OCI-LY7 (cell line): ENCODE measurements around the gene SLC8A1. TPM values are rescaled to one million over a fixed set of nuclear protein-coding genes. Genes with fewer than 3 reads are reported as not detected.

Experiments used
- BruUV-seq: library from RNA; stranded (reverse); fragments of 400-500 nt; replicated peaks from 2 replicates; lab custom pipeline; 2021; lab: Mats Ljungman, UMichigan
- CTCF ChIA-PET: fragments of 300-600 bp; sonication (Branson Sonifier 250); formaldehyde crosslinking; loops from one replicate; lab custom pipeline; 2022; ENCODE audit warnings: antibody characterized with exemption; ENCODE audit not compliant: unreplicated experiment; lab: Charles Lee
- POLR2A ChIA-PET: fragments of 300-600 bp; sonication (Branson Sonifier 250); formaldehyde crosslinking; loops from one replicate; lab custom pipeline; 2022; ENCODE audit warnings: antibody characterized with exemption; lab: Charles Lee
- DNase-seq: peaks from one replicate; pipeline ENCODE4 v3.0.0-alpha.2; 2015; ENCODE audit warnings: low spot score
- H2AFZ ChIP-seq: fragments of 200-600 bp; sonication (generic), shearing (Covaris generic); 2 replicates; pipeline ENCODE4 v1.6.1; 2014; ENCODE audit warnings: mild to moderate bottlenecking, antibody characterized with exemption, low read length, moderate library complexity
- H3K27ac ChIP-seq: fragments of 200-600 bp; sonication (generic); 2 replicates; pipeline ENCODE4 v1.5.1; 2014; ENCODE audit warnings: mixed run types, low read depth, mild to moderate bottlenecking, moderate library complexity, low read length, inconsistent platforms; ENCODE audit not compliant: poor library complexity, severe bottlenecking
- H3K36me3 ChIP-seq: fragments of 200-600 bp; sonication (generic); 2 replicates; pipeline ENCODE4 v1.6.1; 2014; ENCODE audit warnings: mild to moderate bottlenecking, antibody characterized with exemption, low read length, moderate library complexity, mixed read lengths; ENCODE audit not compliant: insufficient read depth
- H3K4me1 ChIP-seq: fragments of 200-600 bp; sonication (generic); 2 replicates; pipeline ENCODE4 v1.5.1; 2014; ENCODE audit warnings: mild to moderate bottlenecking, low read length; ENCODE audit not compliant: insufficient read depth, poor library complexity, severe bottlenecking
- H3K4me2 ChIP-seq: fragments of 200-600 bp; sonication (generic); 2 replicates; pipeline ENCODE4 v1.6.1; 2014; ENCODE audit warnings: mild to moderate bottlenecking, low read length
- H3K4me3 ChIP-seq: fragments of 200-600 bp; sonication (generic); 2 replicates; pipeline ENCODE4 v1.5.1; 2014; ENCODE audit warnings: mild to moderate bottlenecking, low read depth, low read length; ENCODE audit not compliant: poor library complexity, severe bottlenecking
- H3K79me2 ChIP-seq: fragments of 200-600 bp; sonication (generic); 2 replicates; pipeline ENCODE4 v1.6.1; 2016; ENCODE audit warnings: low read depth, mild to moderate bottlenecking, low read length, moderate library complexity, mixed read lengths; ENCODE audit not compliant: insufficient read depth
- H3K9me2 ChIP-seq: fragments of 200-600 bp; sonication (generic); 2 replicates; pipeline ENCODE4 v1.6.1; 2016; ENCODE audit warnings: mild to moderate bottlenecking, low read length, mixed read lengths; ENCODE audit not compliant: insufficient read depth
- H3K9me3 ChIP-seq: fragments of 200-600 bp; sonication (generic); 2 replicates; pipeline ENCODE4 v1.6.1; 2014; ENCODE audit warnings: mild to moderate bottlenecking, mixed run types, low read length, mixed read lengths
- H4K20me1 ChIP-seq: fragments of 200-600 bp; sonication (generic); 2 replicates; pipeline ENCODE4 v1.6.1; 2014; ENCODE audit warnings: mild to moderate bottlenecking, antibody characterized with exemption, low read length, moderate library complexity, mixed read lengths; ENCODE audit not compliant: insufficient read depth
- EZH2phosphoT487 ChIP-seq: fragments of 200-600 bp; sonication (generic); IDR thresholded peaks from 2 replicates; pipeline ENCODE4 v1.6.1; 2018; ENCODE audit warnings: low read depth, borderline replicate concordance, mild to moderate bottlenecking, mixed run types, antibody characterized with exemption, low read length, moderate library complexity, mixed read lengths
- intact Hi-C: fragments of 100-400 bp; cut with micrococcal nuclease; formaldehyde crosslinking; loops from one replicate; pipeline ENCODE4 v1.10.0; 2022; ENCODE audit not compliant: unreplicated experiment
- total RNA-seq, 2 experiments: library from RNA; depleted of rRNA in 1 of 2; stranded (reverse); fragments of >200 nt in 1 of 2; shearing (Covaris generic) in 1 of 2; gene quantifications; 2 replicates each; pipeline ENCODE4 v1.2.3, GENCODE V29; 2014 to 2022
- TF ChIP-seq, protein P1 (sequence below): fragments of 200-600 bp; sonication (generic); conservative IDR thresholded peaks from 2 replicates; pipeline ENCODE4 v1.5.1; 2014; ENCODE audit warnings: mild to moderate bottlenecking, antibody characterized with exemption, low read length, moderate library complexity, mixed read lengths

The SLC8A1 gene
- total RNA-seq, 2 experiments from 2014 or later: 3.6 to 7.3 TPM

DNA sequence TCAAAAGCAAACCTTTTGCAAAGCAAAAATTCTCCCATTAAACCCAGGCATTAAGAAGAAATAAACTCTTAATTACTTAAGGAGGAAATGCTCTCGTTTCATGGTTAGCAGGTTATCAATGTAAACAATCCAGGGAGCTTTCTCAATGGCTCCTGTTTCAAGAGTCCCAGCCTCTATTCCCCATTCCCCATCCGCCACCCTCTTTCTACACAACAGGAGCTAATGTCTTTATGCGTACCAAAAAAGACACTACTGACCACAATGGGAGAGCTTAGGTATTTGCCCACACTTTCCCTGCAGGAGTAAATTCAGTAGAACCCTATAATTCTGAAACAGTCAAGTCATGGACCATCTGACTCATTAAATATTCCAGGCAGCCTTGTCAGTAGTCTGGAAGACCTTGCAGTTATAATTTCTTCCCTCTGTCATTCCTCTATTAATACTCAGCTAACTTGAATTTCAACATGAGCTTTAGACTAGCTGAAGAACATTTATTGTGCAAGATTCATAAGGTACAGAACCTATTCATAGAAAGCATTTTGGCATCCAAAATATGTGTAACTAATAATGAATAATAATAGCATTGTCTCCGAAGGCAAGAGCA, 48.6 kb downstream of the SLC8A1 start:
- BruUV-seq: no TSS peak
- no peaks in the 10 kb centered on the region for H3K9me3 ChIP-seq
- intact Hi-C loops: no loop called here
- H3K27ac ChIP-seq: no peak overlapping the region
- H3K4me2 ChIP-seq: no peak overlapping the region
- no peaks in the 10 kb centered on the region for H4K20me1 ChIP-seq
- H3K9me2 ChIP-seq: no peaks in the 10 kb centered on the region
- CTCF ChIA-PET: interaction anchor here (0.6 kb wide), 1 partner anchor 26 kb away, joined by 4 read pairs; no protein-coding TSS in a partner anchor
- TF ChIP-seq, protein P1, sequence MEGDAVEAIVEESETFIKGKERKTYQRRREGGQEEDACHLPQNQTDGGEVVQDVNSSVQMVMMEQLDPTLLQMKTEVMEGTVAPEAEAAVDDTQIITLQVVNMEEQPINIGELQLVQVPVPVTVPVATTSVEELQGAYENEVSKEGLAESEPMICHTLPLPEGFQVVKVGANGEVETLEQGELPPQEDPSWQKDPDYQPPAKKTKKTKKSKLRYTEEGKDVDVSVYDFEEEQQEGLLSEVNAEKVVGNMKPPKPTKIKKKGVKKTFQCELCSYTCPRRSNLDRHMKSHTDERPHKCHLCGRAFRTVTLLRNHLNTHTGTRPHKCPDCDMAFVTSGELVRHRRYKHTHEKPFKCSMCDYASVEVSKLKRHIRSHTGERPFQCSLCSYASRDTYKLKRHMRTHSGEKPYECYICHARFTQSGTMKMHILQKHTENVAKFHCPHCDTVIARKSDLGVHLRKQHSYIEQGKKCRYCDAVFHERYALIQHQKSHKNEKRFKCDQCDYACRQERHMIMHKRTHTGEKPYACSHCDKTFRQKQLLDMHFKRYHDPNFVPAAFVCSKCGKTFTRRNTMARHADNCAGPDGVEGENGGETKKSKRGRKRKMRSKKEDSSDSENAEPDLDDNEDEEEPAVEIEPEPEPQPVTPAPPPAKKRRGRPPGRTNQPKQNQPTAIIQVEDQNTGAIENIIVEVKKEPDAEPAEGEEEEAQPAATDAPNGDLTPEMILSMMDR: no peak
- no peak for TF ChIP-seq EZH2phosphoT487
- POLR2A ChIA-PET: interaction anchor here (0.6 to 2.0 kb wide), 8 partner anchors 9 to 559 kb away, joined by 3 to 5 read pairs (median 3); no protein-coding TSS in a partner anchor
- H3K4me3 ChIP-seq: no peak overlapping the region
- no peak overlapping the region for H2AFZ ChIP-seq
- no peaks in the 10 kb centered on the region for H3K36me3 ChIP-seq
- no peak for DNase-seq
- H3K4me1 ChIP-seq: no peaks in the 10 kb centered on the region
- H3K79me2 ChIP-seq: no peaks in the 10 kb centered on the region

DNA sequence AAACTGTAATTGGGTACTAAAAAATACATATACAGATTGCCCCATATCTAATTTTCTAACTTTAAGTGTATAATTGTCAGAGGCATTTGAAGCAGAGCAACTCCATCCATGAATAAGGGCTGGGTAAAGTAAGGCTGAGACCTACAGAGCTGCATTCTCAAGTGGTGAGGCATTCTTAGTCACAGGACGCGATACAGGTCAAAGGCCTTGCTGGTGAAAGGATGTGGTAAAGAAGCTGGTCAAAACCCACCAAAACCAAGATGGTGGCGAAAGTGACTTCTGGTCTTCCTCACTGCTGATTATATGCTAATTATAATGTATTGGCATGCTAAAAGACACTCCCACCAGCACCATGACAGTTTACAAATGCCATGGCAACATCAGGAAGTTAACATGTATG, 50.0 kb downstream of the SLC8A1 start:
- TF ChIP-seq EZH2phosphoT487: no peak
- TF ChIP-seq, protein P1: no peak
- ChIA-PET CTCF (no interaction called here), POLR2A (interaction anchor here (0.5 to 0.6 kb wide), 2 partner anchors 93 to 99 kb away, joined by 3 to 6 read pairs; no protein-coding TSS in a partner anchor)
- no peak for DNase-seq
- BruUV-seq: no TSS peak
- Histone ChIP-seq H3K4me1 (peaks cover 6% of the 10 kb centered on the region), H3K9me3 (no peaks in the 10 kb centered on the region), H3K4me2 (no peak overlapping the region), H3K79me2 (no peaks in the 10 kb centered on the region), H3K4me3 (no peak overlapping the region), H3K36me3 (no peaks in the 10 kb centered on the region), H4K20me1 (no peaks in the 10 kb centered on the region), H3K9me2 (no peaks in the 10 kb centered on the region), H2AFZ (no peak overlapping the region), H3K27ac (no peak overlapping the region)
- intact Hi-C loops: no loop called here

DNA sequence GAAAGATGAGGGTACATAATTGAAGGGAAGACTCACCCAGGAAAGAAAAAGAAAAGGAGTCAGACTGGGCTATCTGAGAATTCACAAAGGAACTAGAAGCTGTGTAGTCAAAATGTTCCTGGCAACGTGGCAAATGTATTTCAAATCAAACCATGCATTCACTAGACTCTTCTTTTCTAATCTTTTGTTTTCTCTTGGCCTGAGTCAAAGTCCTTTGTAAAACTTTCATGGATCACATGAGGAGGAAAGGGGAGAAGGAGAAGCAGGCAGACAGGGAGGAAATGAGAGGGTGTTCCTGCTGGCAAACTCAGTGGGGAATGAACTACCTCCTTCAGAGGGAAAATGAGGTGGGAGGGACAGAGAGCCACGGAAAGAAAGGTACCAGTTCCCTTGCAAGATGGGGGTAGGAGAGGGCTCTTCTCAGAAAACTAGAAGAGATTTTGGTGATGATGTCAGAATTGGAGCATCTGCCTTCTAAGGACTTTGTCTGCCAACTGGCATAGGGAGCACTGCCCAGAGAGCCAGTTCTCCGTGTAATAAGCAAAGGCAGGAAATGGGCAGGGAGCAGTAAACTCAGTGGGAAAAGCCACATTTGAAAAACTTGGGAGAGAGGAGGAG, 51.4 kb downstream of the SLC8A1 start:
- no peak overlapping the region for H2AFZ ChIP-seq
- POLR2A ChIA-PET: no interaction called here
- no peaks in the 10 kb centered on the region for H3K9me3 ChIP-seq
- no peak overlapping the region for H3K4me3 ChIP-seq
- no peak overlapping the region for H3K4me2 ChIP-seq
- no peaks in the 10 kb centered on the region for H4K20me1 ChIP-seq
- H3K79me2 ChIP-seq: no peaks in the 10 kb centered on the region
- H3K36me3 ChIP-seq: no peaks in the 10 kb centered on the region
- CTCF ChIA-PET: no interaction called here
- peaks cover 20% of the 10 kb centered on the region for H3K4me1 ChIP-seq
- BruUV-seq: no TSS peak
- H3K27ac ChIP-seq: no peak overlapping the region
- no peak for DNase-seq
- no peaks in the 10 kb centered on the region for H3K9me2 ChIP-seq
- no peak for TF ChIP-seq EZH2phosphoT487
- TF ChIP-seq, protein P1: no peak
- intact Hi-C loops: no loop called here
